Neuron (in vitro differentiated cells): Measurements from ENCODE around the gene PTCH1.

Source experiments
- H2AFZ ChIP-seq: one replicate; pipeline ENCODE4 v1.6.1; 2013; ENCODE audit warnings: low read depth, mild to moderate bottlenecking, inconsistent platforms, low read length, moderate library complexity
- H3K27me3 ChIP-seq: one replicate; pipeline ENCODE4 v1.6.1; 2013; ENCODE audit warnings: low read length; ENCODE audit not compliant: insufficient read depth
- H3K36me3 ChIP-seq: one replicate; pipeline ENCODE4 v1.6.1; 2013; ENCODE audit warnings: low read length; ENCODE audit not compliant: insufficient read depth
- H3K4me1 ChIP-seq: one replicate; pipeline ENCODE4 v1.6.1; 2013; ENCODE audit warnings: low read length; ENCODE audit not compliant: insufficient read depth
- H3K4me3 ChIP-seq: 2 replicates; pipeline ENCODE4 v1.5.1; 2013; ENCODE audit warnings: mild to moderate bottlenecking, low read length, moderate library complexity
- H3K9me3 ChIP-seq: one replicate; pipeline ENCODE4 v1.6.1; 2013; ENCODE audit warnings: low read length

Gene PTCH1

GRCh38 chr9:95502248-95502647 is 14.5 kb downstream of the PTCH1 start:
- Histone ChIP-seq H3K4me3 (peak overlapping the region; percentile 27), H3K4me1 (peaks cover 75% of the 10 kb centered on the region)

GRCh38 chr9:95499847-95500246 is 16.9 kb downstream of the PTCH1 start:
- H2AFZ ChIP-seq, result no peak overlapping the region
- no peak overlapping the region for H3K4me3 ChIP-seq
- H3K4me1 ChIP-seq, result peaks cover 93% of the 10 kb centered on the region
- H3K36me3 ChIP-seq, result peaks cover 67% of the 10 kb centered on the region
- H3K9me3 ChIP-seq, result no peaks in the 10 kb centered on the region
- H3K27me3 ChIP-seq, result no peaks in the 10 kb centered on the region

More at GRCh38 chr9:95502248-95502647, 14.5 kb downstream of the PTCH1 start:
- H3K36me3 ChIP-seq, result peaks cover 85% of the 10 kb centered on the region
- H2AFZ ChIP-seq, result no peak overlapping the region
- no peaks in the 10 kb centered on the region for H3K27me3 ChIP-seq
- no peaks in the 10 kb centered on the region for H3K9me3 ChIP-seq

GRCh38 chr9:95499046-95499676 is 17.6 kb downstream of the PTCH1 start:
- Histone ChIP-seq H3K27me3 (no peaks in the 10 kb centered on the region), H3K36me3 (peaks cover 64% of the 10 kb centered on the region), H3K9me3 (no peaks in the 10 kb centered on the region), H3K4me3 (no peak overlapping the region), H3K4me1 (peaks cover 93% of the 10 kb centered on the region), H2AFZ (no peak overlapping the region)

GRCh38 chr9:95498641-95499040 is 18.1 kb downstream of the PTCH1 start:
- Histone ChIP-seq H3K4me1 (peaks cover 96% of the 10 kb centered on the region), H3K4me3 (no peak overlapping the region), H3K9me3 (no peaks in the 10 kb centered on the region), H2AFZ (no peak overlapping the region), H3K36me3 (peaks cover 66% of the 10 kb centered on the region), H3K27me3 (no peaks in the 10 kb centered on the region)

- Histone ChIP-seq H3K4me1 (peaks cover 97% of the 10 kb centered on the region), H3K4me3 (peak overlapping the region; percentile 1), H3K36me3 (peaks cover 65% of the 10 kb centered on the region), H3K9me3 (no peaks in the 10 kb centered on the region), H2AFZ (no peak overlapping the region), H3K27me3 (no peaks in the 10 kb centered on the region)
Measured at GRCh38 chr9:95497772-95498171, 19.0 kb downstream of the PTCH1 start.

GRCh38 chr9:95496687-95497086 is 20.1 kb downstream of the PTCH1 start:
- H2AFZ ChIP-seq, result no peak overlapping the region
- no peaks in the 10 kb centered on the region for H3K27me3 ChIP-seq
- H3K4me3 ChIP-seq, result no peak overlapping the region
- peaks cover 66% of the 10 kb centered on the region for H3K36me3 ChIP-seq
- peaks cover 97% of the 10 kb centered on the region for H3K4me1 ChIP-seq
- H3K9me3 ChIP-seq, result no peaks in the 10 kb centered on the region

GRCh38 chr9:95495961-95496360 is 20.8 kb downstream of the PTCH1 start:
- H3K36me3 ChIP-seq, result peaks cover 66% of the 10 kb centered on the region
- peak overlapping the region; percentile 29 for H3K4me3 ChIP-seq
- no peak overlapping the region for H2AFZ ChIP-seq
- peaks cover 97% of the 10 kb centered on the region for H3K4me1 ChIP-seq
- no peaks in the 10 kb centered on the region for H3K9me3 ChIP-seq
- no peaks in the 10 kb centered on the region for H3K27me3 ChIP-seq

GRCh38 chr9:95495529-95495928 is 21.2 kb downstream of the PTCH1 start:
- Histone ChIP-seq H3K9me3 (no peaks in the 10 kb centered on the region), H3K4me1 (peaks cover 93% of the 10 kb centered on the region), H3K27me3 (no peaks in the 10 kb centered on the region), H3K36me3 (peaks cover 62% of the 10 kb centered on the region), H3K4me3 (peak overlapping the region; percentile 29), H2AFZ (no peak overlapping the region)

GRCh38 chr9:95494416-95495371 is 22.1 kb downstream of the PTCH1 start:
- no peaks in the 10 kb centered on the region for H3K27me3 ChIP-seq
- no peak overlapping the region for H2AFZ ChIP-seq
- peak overlapping the region; percentile 22 for H3K4me3 ChIP-seq
- H3K9me3 ChIP-seq, result no peaks in the 10 kb centered on the region
- H3K4me1 ChIP-seq, result peaks cover 85% of the 10 kb centered on the region
- H3K36me3 ChIP-seq, result peaks cover 57% of the 10 kb centered on the region

GRCh38 chr9:95494022-95494415 is 22.8 kb downstream of the PTCH1 start:
- Histone ChIP-seq H3K9me3 (no peaks in the 10 kb centered on the region), H3K36me3 (peaks cover 54% of the 10 kb centered on the region), H3K4me3 (no peak overlapping the region), H3K4me1 (peaks cover 79% of the 10 kb centered on the region), H2AFZ (no peak overlapping the region), H3K27me3 (no peaks in the 10 kb centered on the region)

- Histone ChIP-seq H3K9me3 (no peaks in the 10 kb centered on the region), H3K36me3 (peaks cover 54% of the 10 kb centered on the region), H3K27me3 (no peaks in the 10 kb centered on the region), H2AFZ (no peak overlapping the region), H3K4me3 (no peak overlapping the region), H3K4me1 (peaks cover 73% of the 10 kb centered on the region)
Measured at GRCh38 chr9:95493402-95493801, 23.4 kb downstream of the PTCH1 start.

GRCh38 chr9:95491543-95492320 is 25.0 kb downstream of the PTCH1 start:
- Histone ChIP-seq H3K4me3 (no peak overlapping the region), H3K4me1 (peaks cover 61% of the 10 kb centered on the region), H2AFZ (no peak overlapping the region), H3K36me3 (peaks cover 60% of the 10 kb centered on the region), H3K27me3 (no peaks in the 10 kb centered on the region), H3K9me3 (no peaks in the 10 kb centered on the region)

- Histone ChIP-seq H2AFZ (no peak overlapping the region), H3K4me3 (no peak overlapping the region), H3K27me3 (no peaks in the 10 kb centered on the region), H3K9me3 (no peaks in the 10 kb centered on the region), H3K4me1 (peaks cover 48% of the 10 kb centered on the region), H3K36me3 (peaks cover 80% of the 10 kb centered on the region)
Measured at GRCh38 chr9:95488954-95489353, 27.8 kb downstream of the PTCH1 start.
